ENCODE data around the gene CLDN2.

DNA sequence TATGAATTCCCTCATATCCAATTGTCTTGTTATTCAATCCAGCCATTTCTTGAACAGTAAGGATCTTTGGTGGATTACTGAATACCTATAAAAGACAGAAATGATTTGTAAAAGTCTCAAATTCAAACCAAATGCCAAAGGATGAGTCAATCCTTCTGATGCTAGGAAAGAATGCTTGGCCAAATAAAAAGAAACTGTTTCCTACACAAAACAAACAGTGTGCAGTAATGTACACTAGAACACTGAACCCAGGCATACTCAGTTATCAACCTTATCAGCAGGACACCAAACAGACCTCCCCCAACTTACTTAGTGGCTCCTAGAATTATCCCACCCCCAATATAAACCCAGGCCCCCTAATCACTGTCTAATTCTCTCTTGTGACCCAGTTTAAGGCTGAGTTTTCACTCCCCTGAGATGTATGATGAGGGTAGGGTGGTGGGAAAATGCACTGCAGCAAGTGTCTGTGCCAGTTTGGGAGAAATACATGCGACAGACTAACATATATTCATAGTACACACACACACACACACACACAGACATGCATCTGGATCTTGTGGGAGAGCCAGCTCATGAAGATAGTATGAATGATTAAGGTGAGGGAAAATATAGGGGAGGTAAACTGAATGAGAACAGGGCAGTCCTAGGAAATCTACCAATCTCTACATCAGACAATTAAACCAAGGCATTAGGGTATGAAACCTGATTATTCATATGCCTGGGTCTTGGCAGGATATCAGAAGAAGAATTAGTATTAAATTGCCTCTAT, 35.0 kb downstream of the CLDN2 start:
- TF ChIP-seq, protein P1, sequence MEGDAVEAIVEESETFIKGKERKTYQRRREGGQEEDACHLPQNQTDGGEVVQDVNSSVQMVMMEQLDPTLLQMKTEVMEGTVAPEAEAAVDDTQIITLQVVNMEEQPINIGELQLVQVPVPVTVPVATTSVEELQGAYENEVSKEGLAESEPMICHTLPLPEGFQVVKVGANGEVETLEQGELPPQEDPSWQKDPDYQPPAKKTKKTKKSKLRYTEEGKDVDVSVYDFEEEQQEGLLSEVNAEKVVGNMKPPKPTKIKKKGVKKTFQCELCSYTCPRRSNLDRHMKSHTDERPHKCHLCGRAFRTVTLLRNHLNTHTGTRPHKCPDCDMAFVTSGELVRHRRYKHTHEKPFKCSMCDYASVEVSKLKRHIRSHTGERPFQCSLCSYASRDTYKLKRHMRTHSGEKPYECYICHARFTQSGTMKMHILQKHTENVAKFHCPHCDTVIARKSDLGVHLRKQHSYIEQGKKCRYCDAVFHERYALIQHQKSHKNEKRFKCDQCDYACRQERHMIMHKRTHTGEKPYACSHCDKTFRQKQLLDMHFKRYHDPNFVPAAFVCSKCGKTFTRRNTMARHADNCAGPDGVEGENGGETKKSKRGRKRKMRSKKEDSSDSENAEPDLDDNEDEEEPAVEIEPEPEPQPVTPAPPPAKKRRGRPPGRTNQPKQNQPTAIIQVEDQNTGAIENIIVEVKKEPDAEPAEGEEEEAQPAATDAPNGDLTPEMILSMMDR (IDR thresholded peaks at IDR 0.05) = no peak
- no peak for TF ChIP-seq POLR2A (IDR thresholded peaks at IDR 0.05)

All from adrenal gland (tissue), 5 donors.